Astrocyte of the cerebellum (primary cell): ENCODE measurements around the gene VSIG2.

Experiments
- DNase-seq: peaks from one replicate; pipeline ENCODE4 v3.0.0-alpha.2; 2011; ENCODE audit warnings: low read depth
- H3K4me3 ChIP-seq: 2 replicates; pipeline ENCODE4 v1.5.1; 2011; ENCODE audit warnings: mild to moderate bottlenecking, low read depth, low read length, moderate library complexity
- CTCF ChIP-seq: IDR thresholded peaks from 2 replicates; pipeline ENCODE4 v1.5.1; 2012; ENCODE audit warnings: low read length, low read depth, moderate library complexity, mild to moderate bottlenecking; ENCODE audit errors: missing control alignments
- in situ Hi-C: cut with HindIII; loops from 2 replicates; pipeline ENCODE4 v1.10.0; 2017; ENCODE audit warnings: low sequenced_read_pairs

VSIG2 gene

DNA sequence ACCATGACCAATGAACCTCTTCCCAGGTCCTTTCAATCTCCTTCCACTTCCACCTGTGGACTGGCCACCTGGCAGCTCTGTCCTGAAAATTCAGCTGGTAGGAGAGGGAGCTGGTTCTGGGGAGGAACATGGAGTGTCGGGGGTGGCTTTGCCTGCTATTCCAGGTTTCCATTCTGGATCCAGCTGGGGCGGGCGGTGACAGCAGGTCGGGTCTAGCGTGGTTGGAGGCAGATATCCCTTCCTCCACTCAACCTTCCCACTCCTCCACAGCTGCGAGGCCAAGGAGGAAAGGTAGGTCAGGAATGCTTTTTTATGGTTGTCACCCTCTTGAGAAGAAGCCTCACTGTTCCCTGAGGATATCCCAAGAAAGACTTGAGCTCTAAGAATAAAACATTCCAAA is 9.0 kb downstream of the VSIG2 start:
- in situ Hi-C loops, result no loop called here
- no peak overlapping the region for H3K4me3 ChIP-seq
- TF ChIP-seq CTCF, result no peak

GRCh38 chr11:124742555-124742954 is 9.5 kb downstream of the VSIG2 start:
- in situ Hi-C loops, result no loop called here
- no peak overlapping the region for H3K4me3 ChIP-seq
- no peak for TF ChIP-seq CTCF
- no peak for DNase-seq

More for the DNA sequence above, 9.0 kb downstream of the VSIG2 start:
- no peak for DNase-seq

- peak overlapping the region; percentile 49 for H3K4me3 ChIP-seq
- in situ Hi-C loops, result no loop called here
- DNase-seq, result no peak
- TF ChIP-seq CTCF, result peak; percentile 57
Observed at GRCh38 chr11:124740277-124740882, 11.7 kb downstream of the VSIG2 start.

- peak within 1 kb of the TSS; percentile 49 for H3K4me3 ChIP-seq
- peak; percentile 60 for DNase-seq
- no peak for TF ChIP-seq CTCF
- in situ Hi-C loops, result loop anchor here (5.0 kb wide), 2 partner anchors 42 to 77 kb away; no protein-coding TSS in a partner anchor
Observed at GRCh38 chr11:124739479-124740276, 12.4 kb downstream of the VSIG2 start, which contains the start of gene NRGN. Gene NRGN (plus strand): TSS chr11:124739942. CDS start chr11:124740085, 143 bp downstream.

- peak overlapping the region; percentile 49 for H3K4me3 ChIP-seq
- TF ChIP-seq CTCF, result no peak
- no peak for DNase-seq
- in situ Hi-C loops, result loop anchor here (5.0 kb wide), 2 partner anchors 42 to 77 kb away; no protein-coding TSS in a partner anchor
Observed at GRCh38 chr11:124738713-124739478, 13.2 kb downstream of the VSIG2 start.

DNA sequence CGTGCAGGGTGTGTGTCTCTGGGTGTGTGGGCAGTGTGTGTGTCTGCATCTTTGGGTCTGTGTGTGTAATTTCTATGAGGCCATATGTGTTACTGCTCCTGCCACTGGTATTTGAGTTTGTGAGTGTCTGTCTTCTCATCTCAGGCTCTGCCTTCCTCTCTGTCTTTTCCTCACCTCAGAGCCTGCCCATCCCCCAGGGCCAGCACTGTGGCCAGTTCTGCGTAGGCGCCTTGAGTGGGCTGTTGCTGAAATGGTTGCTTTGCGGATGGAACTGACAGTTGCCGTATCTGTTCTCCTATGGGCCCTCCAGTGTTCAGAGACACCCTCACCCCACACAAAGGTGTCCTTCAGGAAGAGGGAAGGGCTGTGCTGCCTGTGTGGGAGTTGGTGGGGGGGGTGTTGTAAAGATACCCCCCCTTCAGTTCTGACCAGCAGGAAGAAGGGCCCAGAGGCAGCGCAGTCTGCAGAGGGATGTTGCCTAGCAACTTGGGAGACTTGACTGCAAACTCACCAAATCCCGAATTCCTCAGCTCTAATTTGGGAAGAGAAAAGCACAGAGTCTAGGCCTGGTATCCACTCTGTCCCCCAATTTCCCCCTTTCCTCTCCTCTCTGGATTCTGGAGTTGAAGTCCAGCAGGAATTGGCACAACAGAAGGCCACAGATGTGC is 14.3 kb downstream of the VSIG2 start:
- no peak for DNase-seq
- TF ChIP-seq CTCF, result no peak
- no peak overlapping the region for H3K4me3 ChIP-seq
- in situ Hi-C loops, result loop anchor here (5.0 kb wide), 2 partner anchors 40 to 75 kb away; no protein-coding TSS in a partner anchor
